KMS-11 (cell line): ENCODE data around the gene FCRL6.

Source experiments
- H2AFZ ChIP-seq: fragments of 200-600 bp; sonication (generic); 2 replicates; pipeline ENCODE4 v1.6.1; 2016; ENCODE audit warnings: antibody characterized with exemption, mixed run types, low read depth
- H3K27ac ChIP-seq: fragments of 200-600 bp; sonication (generic); 2 replicates; pipeline ENCODE4 v1.6.1; 2016; ENCODE audit warnings: mild to moderate bottlenecking, mixed run types
- H3K27me3 ChIP-seq: fragments of 200-600 bp; sonication (generic); 2 replicates; pipeline ENCODE4 v1.6.1; 2017; ENCODE audit warnings: mild to moderate bottlenecking, low read depth, mixed run types, moderate library complexity; ENCODE audit not compliant: insufficient read depth
- H3K36me3 ChIP-seq: fragments of 200-600 bp; sonication (generic); 2 replicates; pipeline ENCODE4 v1.6.1; 2017; ENCODE audit warnings: mild to moderate bottlenecking, mixed run types; ENCODE audit not compliant: insufficient read depth
- H3K4me1 ChIP-seq: fragments of 200-600 bp; sonication (generic); 2 replicates; pipeline ENCODE4 v1.6.1; 2016; ENCODE audit warnings: mild to moderate bottlenecking, low read depth, mixed run types; ENCODE audit not compliant: poor library complexity, severe bottlenecking
- H3K4me2 ChIP-seq: fragments of 200-600 bp; sonication (generic); 2 replicates; pipeline ENCODE4 v1.7.0; 2016; ENCODE audit warnings: mild to moderate bottlenecking, mixed run types
- H3K4me3 ChIP-seq: fragments of 200-600 bp; sonication (generic); IDR thresholded peaks from 2 replicates; pipeline ENCODE4 v1.6.1; 2017; ENCODE audit warnings: low read depth, low read length, mixed read lengths; ENCODE audit not compliant: insufficient read depth
- H3K79me2 ChIP-seq: fragments of 200-600 bp; sonication (generic); 2 replicates; pipeline ENCODE4 v1.6.1; 2016; ENCODE audit warnings: low read depth, mixed run types; ENCODE audit not compliant: insufficient read depth
- H3K9ac ChIP-seq: fragments of 200-600 bp; sonication (generic); 2 replicates; pipeline ENCODE4 v1.6.1; 2016; ENCODE audit warnings: mild to moderate bottlenecking, mixed run types
- H4K20me1 ChIP-seq: fragments of 200-600 bp; sonication (generic); 2 replicates; pipeline ENCODE4 v1.6.1; 2016; ENCODE audit warnings: mild to moderate bottlenecking, mixed run types; ENCODE audit not compliant: insufficient read depth
- TF ChIP-seq, protein P1 (sequence below): fragments of 200-600 bp; sonication (generic); conservative IDR thresholded peaks from 2 replicates; pipeline ENCODE4 v1.6.1; 2017; ENCODE audit warnings: low read depth, mild to moderate bottlenecking, antibody characterized with exemption, low read length, moderate library complexity, mixed read lengths

The FCRL6 gene

GRCh38 chr1:159802111-159802510 lies at the start of gene FCRL6:
Gene FCRL6 (plus strand): TSS chr1:159802360. CDS start chr1:159802425, 65 bp downstream.
- Histone ChIP-seq H3K27ac (no peak within 1 kb of the TSS), H4K20me1 (no peaks in the 10 kb centered on the region), H3K79me2 (no peaks in the 10 kb centered on the region), H3K36me3 (no peaks in the 10 kb centered on the region), H3K9ac (no peak within 1 kb of the TSS), H3K4me3 (no peak within 1 kb of the TSS), H3K27me3 (no peaks in the 10 kb centered on the region; the same call in 1 of the 2 replicates), H3K4me2 (peak within 1 kb of the TSS; percentile 55), H2AFZ (no peak within 1 kb of the TSS), H3K4me1 (peaks cover 32% of the 10 kb centered on the region)
- TF ChIP-seq, protein P1, sequence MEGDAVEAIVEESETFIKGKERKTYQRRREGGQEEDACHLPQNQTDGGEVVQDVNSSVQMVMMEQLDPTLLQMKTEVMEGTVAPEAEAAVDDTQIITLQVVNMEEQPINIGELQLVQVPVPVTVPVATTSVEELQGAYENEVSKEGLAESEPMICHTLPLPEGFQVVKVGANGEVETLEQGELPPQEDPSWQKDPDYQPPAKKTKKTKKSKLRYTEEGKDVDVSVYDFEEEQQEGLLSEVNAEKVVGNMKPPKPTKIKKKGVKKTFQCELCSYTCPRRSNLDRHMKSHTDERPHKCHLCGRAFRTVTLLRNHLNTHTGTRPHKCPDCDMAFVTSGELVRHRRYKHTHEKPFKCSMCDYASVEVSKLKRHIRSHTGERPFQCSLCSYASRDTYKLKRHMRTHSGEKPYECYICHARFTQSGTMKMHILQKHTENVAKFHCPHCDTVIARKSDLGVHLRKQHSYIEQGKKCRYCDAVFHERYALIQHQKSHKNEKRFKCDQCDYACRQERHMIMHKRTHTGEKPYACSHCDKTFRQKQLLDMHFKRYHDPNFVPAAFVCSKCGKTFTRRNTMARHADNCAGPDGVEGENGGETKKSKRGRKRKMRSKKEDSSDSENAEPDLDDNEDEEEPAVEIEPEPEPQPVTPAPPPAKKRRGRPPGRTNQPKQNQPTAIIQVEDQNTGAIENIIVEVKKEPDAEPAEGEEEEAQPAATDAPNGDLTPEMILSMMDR, result no peak

GRCh38 chr1:159753386-159753785 lies 48.8 kb upstream of the FCRL6 start:
- TF ChIP-seq, protein P1, result no peak
- Histone ChIP-seq H3K4me3 (no peak overlapping the region), H3K36me3 (no peaks in the 10 kb centered on the region), H3K9ac (no peak overlapping the region), H3K27me3 (no peaks in the 10 kb centered on the region), H3K79me2 (no peaks in the 10 kb centered on the region), H2AFZ (0 out of 2 replicates have a peak overlapping the region, but pooled peaks have one; percentile 1), H3K4me2 (no peak overlapping the region), H3K4me1 (no peaks in the 10 kb centered on the region), H3K27ac (no peak overlapping the region), H4K20me1 (no peaks in the 10 kb centered on the region)

GRCh38 chr1:159755451-159756007 lies 46.6 kb upstream of the FCRL6 start:
- Histone ChIP-seq H4K20me1 (no peaks in the 10 kb centered on the region), H3K27ac (no peak overlapping the region), H3K4me1 (no peaks in the 10 kb centered on the region), H2AFZ (no peak overlapping the region), H3K4me3 (no peak overlapping the region), H3K36me3 (no peaks in the 10 kb centered on the region), H3K79me2 (no peaks in the 10 kb centered on the region), H3K9ac (no peak overlapping the region), H3K27me3 (no peaks in the 10 kb centered on the region), H3K4me2 (no peak overlapping the region)
- TF ChIP-seq, protein P1, result no peak

- H3K4me1 ChIP-seq, result no peaks in the 10 kb centered on the region
- H3K27ac ChIP-seq, result no peak overlapping the region
- no peak overlapping the region for H3K4me3 ChIP-seq
- no peak overlapping the region for H3K9ac ChIP-seq
- no peaks in the 10 kb centered on the region for H3K36me3 ChIP-seq
- H3K4me2 ChIP-seq, result no peak overlapping the region
- no peaks in the 10 kb centered on the region for H3K79me2 ChIP-seq
- TF ChIP-seq, protein P1, result no peak
- no peaks in the 10 kb centered on the region for H3K27me3 ChIP-seq
- no peak overlapping the region for H2AFZ ChIP-seq
- H4K20me1 ChIP-seq, result no peaks in the 10 kb centered on the region
Measured at GRCh38 chr1:159756397-159756796, 45.8 kb upstream of the FCRL6 start.
